Esophagus muscularis mucosa (tissue), 4 donors: ENCODE data around the gene UGT1A7.

Experiments
- CTCF ChIP-seq, 3 experiments: fragments of 200-600 bp in 2 of 3; fragments of 450-650 bp in 1 of 3; sonication (generic) in 2 of 3; IDR thresholded peaks; one replicate each; pipeline ENCODE4 v1.5.1; 2017 to 2019; ENCODE audit warnings: antibody characterized with exemption in 3 of 3, mild to moderate bottlenecking in 2 of 3, moderate library complexity in 1 of 3
- EP300 ChIP-seq: sonication (generic); formaldehyde crosslinking; IDR thresholded peaks from one replicate; pipeline ENCODE4 v1.6.1; 2017; ENCODE audit warnings: antibody characterized with exemption
- POLR2A ChIP-seq: fragments of 450-650 bp; IDR thresholded peaks from one replicate; pipeline ENCODE4 v1.6.1; 2017; ENCODE audit warnings: antibody characterized with exemption, moderate library complexity, mild to moderate bottlenecking, low read depth
- POLR2AphosphoS5 ChIP-seq, 2 donors: sonication (generic); formaldehyde crosslinking; IDR thresholded peaks; one replicate each; pipeline ENCODE4 v1.6.1; 2017; ENCODE audit warnings: antibody characterized with exemption in 2 of 2

- TF ChIP-seq CTCF (IDR thresholded peaks at IDR 0.05) = no peak
- TF ChIP-seq POLR2A = no peak
- TF ChIP-seq POLR2AphosphoS5 (IDR thresholded peaks at IDR 0.05) = no peak
- TF ChIP-seq EP300 = no peak
Observed at GRCh38 chr2:233712611-233713261, 31.0 kb downstream of the UGT1A7 start, which contains the start of gene UGT1A5.
